ENCODE data around the gene PVALB.

PVALB gene

GRCh38 chr22:36856121-36856791, 39.4 kb upstream of the PVALB start:
- H3K4me3 ChIP-seq (ENCODE audit: low read length) = no peak overlapping the region
- TF ChIP-seq ZNF274 (IDR thresholded peaks at IDR 0.05; ENCODE audit: low read depth, low read length) = no peak

- H3K4me3 ChIP-seq (ENCODE audit: low read length) = no peak overlapping the region
- no peak for TF ChIP-seq ZNF274 (IDR thresholded peaks at IDR 0.05; ENCODE audit: low read depth, low read length)
These were observed 38.6 kb upstream of the PVALB start for GRCh38 chr22:36855478-36855877.

GRCh38 chr22:36853407-36854099, 36.7 kb upstream of the PVALB start:
- no peak overlapping the region; the same call in 1 of the 2 replicates for H3K4me3 ChIP-seq (ENCODE audit: low read length)
- TF ChIP-seq ZNF274 (IDR thresholded peaks at IDR 0.05; ENCODE audit: low read depth, low read length) = no peak

GRCh38 chr22:36852056-36852973, 35.5 kb upstream of the PVALB start:
- no peak for TF ChIP-seq ZNF274 (IDR thresholded peaks at IDR 0.05; ENCODE audit: low read depth, low read length)
- no peak overlapping the region for H3K4me3 ChIP-seq (ENCODE audit: low read length)

- H3K4me3 ChIP-seq (ENCODE audit: low read length) = no peak overlapping the region
- TF ChIP-seq ZNF274 (IDR thresholded peaks at IDR 0.05; ENCODE audit: low read depth, low read length) = no peak
These were observed 33.8 kb upstream of the PVALB start for GRCh38 chr22:36850682-36851081.

GRCh38 chr22:36850056-36850455, 33.2 kb upstream of the PVALB start:
- no peak overlapping the region for H3K4me3 ChIP-seq (ENCODE audit: low read length)
- TF ChIP-seq ZNF274 (IDR thresholded peaks at IDR 0.05; ENCODE audit: low read depth, low read length) = no peak

GRCh38 chr22:36846949-36847348, 30.1 kb upstream of the PVALB start:
- no peak overlapping the region for H3K4me3 ChIP-seq (ENCODE audit: low read length)
- TF ChIP-seq ZNF274 (IDR thresholded peaks at IDR 0.05; ENCODE audit: low read depth, low read length) = no peak

- TF ChIP-seq ZNF274 (IDR thresholded peaks at IDR 0.05; ENCODE audit: low read depth, low read length) = no peak
These were observed 29.4 kb upstream of the PVALB start for GRCh38 chr22:36846271-36846670.

GRCh38 chr22:36840106-36840505, 23.3 kb upstream of the PVALB start:
- no peak overlapping the region for H3K4me3 ChIP-seq (ENCODE audit: low read length)
- no peak for TF ChIP-seq ZNF274 (IDR thresholded peaks at IDR 0.05; ENCODE audit: low read depth, low read length)

More at GRCh38 chr22:36846271-36846670, 29.4 kb upstream of the PVALB start:
- H3K4me3 ChIP-seq (ENCODE audit: low read length) = no peak overlapping the region

GRCh38 chr22:36839356-36840073, 22.7 kb upstream of the PVALB start:
- no peak overlapping the region for H3K4me3 ChIP-seq (ENCODE audit: low read length)
- TF ChIP-seq ZNF274 (IDR thresholded peaks at IDR 0.05; ENCODE audit: low read depth, low read length) = no peak

GRCh38 chr22:36838119-36839030, 21.5 kb upstream of the PVALB start:
- no peak for TF ChIP-seq ZNF274 (IDR thresholded peaks at IDR 0.05; ENCODE audit: low read depth, low read length)
- no peak overlapping the region for H3K4me3 ChIP-seq (ENCODE audit: low read length)

- no peak for TF ChIP-seq ZNF274 (IDR thresholded peaks at IDR 0.05; ENCODE audit: low read depth, low read length)
- no peak overlapping the region for H3K4me3 ChIP-seq (ENCODE audit: low read length)
These were observed 19.1 kb upstream of the PVALB start for GRCh38 chr22:36835903-36836302.

GRCh38 chr22:36833073-36833472, 16.2 kb upstream of the PVALB start:
- no peak for TF ChIP-seq ZNF274 (IDR thresholded peaks at IDR 0.05; ENCODE audit: low read depth, low read length)
- H3K4me3 ChIP-seq (ENCODE audit: low read length) = no peak overlapping the region

All from GM08714 (cell line).